ENCODE data around the gene GNAI1.

GNAI1 gene

GRCh38 chr7:80131675-80132435 is 2.8 kb upstream of the GNAI1 start:
- no peak for DNase-seq
- intact Hi-C loops (cut with DNase I), result loop anchor here (10.0 kb wide), 1 partner anchor 263 kb away; no protein-coding TSS in a partner anchor

- intact Hi-C loops (cut with DNase I), result loop anchor here (10.0 kb wide), 1 partner anchor 262 kb away; no protein-coding TSS in a partner anchor
- DNase-seq, result no peak
These were observed 2.0 kb upstream of the GNAI1 start for GRCh38 chr7:80132594-80132993.

DNA sequence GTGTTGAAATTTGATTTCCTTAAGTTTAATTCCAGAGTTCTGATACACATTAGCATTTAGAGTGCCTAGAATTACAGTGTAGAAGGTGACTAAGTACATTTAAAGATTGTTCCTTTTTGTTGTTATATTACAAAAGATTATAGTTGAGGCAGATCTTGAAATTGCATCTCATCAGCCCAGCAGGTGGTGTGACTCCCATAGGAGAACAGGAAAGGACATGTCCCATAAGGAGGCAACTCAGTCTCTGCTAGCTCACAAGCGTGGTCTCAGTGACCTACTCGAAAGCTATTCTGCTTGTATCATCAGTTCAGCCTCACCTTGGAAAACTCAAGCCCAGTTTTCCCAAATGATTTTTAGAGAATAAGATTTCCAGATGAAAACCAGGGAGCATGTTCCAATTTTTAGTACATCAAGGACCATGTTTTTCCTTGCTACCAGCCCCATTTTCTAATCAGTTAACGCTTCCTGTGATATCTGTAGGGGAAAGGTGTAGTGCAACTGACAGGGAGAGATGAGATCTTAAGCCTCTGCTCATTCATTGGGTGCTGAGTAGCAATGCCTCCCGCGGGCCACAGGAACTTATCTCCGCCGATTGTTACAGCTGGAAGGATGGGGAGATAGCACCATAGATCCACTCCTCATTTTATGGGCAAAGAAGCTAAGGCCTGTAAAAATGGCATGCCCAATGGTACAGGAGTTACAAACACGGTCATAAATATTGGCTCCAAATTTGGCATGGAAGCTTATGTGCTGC is 1.1 kb upstream of the GNAI1 start:
- DNase-seq, result no peak
- intact Hi-C loops (cut with DNase I), result loop anchor here (2.0 to 10.0 kb wide), 2 partner anchors 155 to 261 kb away; no protein-coding TSS in a partner anchor

DNA sequence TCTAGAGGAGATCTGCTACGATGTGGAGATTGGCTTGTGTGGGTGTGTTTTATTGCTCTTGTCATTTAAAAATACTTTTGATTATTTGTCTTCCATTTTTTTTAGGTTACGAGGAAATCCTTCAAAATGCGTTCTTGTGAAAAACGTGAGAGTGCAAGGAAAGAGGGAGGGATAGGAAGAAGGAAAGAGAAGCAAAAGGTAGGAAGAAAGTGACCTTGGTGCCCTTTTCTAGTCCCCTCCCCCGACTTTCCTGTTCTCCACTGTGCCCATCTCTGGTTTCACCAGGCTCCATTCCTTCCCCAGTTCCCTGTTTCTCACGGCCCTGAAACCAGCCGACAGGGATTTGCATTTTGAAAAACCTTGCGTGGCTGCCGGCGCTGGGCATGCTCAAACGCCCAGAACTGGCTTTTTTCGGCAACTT is 506 bp upstream of the GNAI1 start:
- intact Hi-C loops (cut with DNase I), result loop anchor here (2.0 to 10.0 kb wide), 2 partner anchors 155 to 261 kb away; no protein-coding TSS in a partner anchor
- DNase-seq, result peak in 8 of 10 donors; percentile 51 to 93 (median 73)

DNA sequence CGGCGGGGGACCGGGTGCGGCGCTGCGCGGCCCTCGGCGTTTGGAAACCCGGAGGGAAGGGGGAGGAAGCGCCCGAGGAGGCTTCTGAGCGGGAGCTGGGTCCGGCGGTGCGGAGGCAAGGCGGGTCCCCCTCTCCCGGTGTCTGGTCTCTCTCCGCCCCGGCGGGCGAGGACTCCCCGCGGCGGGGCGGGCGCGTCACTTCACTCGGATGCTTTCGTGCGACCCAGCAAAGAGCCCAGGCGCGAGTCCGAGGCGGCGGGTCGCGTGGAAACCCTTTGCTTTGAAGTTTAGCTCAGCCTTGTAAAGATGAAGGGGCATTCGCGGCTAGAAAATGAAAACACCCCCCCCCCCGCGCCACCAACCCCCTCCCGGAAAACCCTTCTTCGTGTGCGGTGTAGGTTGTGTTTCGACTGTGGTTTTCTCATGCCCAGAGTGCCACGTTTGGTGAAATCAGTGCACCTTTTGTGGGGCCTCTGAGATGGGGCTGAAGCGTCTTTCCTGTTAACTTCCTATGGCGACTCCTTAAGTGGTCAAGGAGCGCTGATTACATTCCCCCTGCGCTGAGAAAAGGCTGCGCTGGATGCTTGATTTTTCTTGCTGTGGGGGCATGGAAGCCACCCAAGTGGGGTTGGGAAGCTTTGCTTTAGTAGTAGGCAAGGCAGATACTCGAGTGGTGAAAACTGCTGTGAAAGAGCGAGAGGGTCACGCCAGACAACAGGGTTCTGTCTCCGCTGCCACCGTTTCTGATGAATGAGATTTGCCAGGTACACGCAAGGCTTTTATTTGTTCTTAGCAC is 876 bp downstream of the GNAI1 start:
- intact Hi-C loops (cut with DNase I), result loop anchor here (2.0 to 10.0 kb wide), 3 partner anchors 47 to 259 kb away; no protein-coding TSS in a partner anchor
- DNase-seq, result peak in 9 of 10 donors; percentile 37 to 92 (median 45)

GRCh38 chr7:80136261-80137055 is 1.8 kb downstream of the GNAI1 start:
- DNase-seq, result no peak
- intact Hi-C loops (cut with DNase I), result loop anchor here (5.0 to 10.0 kb wide), 2 partner anchors 46 to 258 kb away; no protein-coding TSS in a partner anchor

GRCh38 chr7:80137410-80137809 is 2.8 kb downstream of the GNAI1 start:
- peak in 2 of 10 donors; percentile 51 to 64 for DNase-seq
- intact Hi-C loops (cut with DNase I), result loop anchor here (5.0 to 10.0 kb wide), 2 partner anchors 45 to 257 kb away; no protein-coding TSS in a partner anchor

GRCh38 chr7:80139236-80139635 is 4.6 kb downstream of the GNAI1 start:
- intact Hi-C loops (cut with DNase I), result loop anchor here (5.0 to 10.0 kb wide), 2 partner anchors 43 to 256 kb away; no protein-coding TSS in a partner anchor
- no peak for DNase-seq

GRCh38 chr7:80140388-80140787 is 5.8 kb downstream of the GNAI1 start:
- no peak for DNase-seq
- intact Hi-C loops (cut with DNase I), result no loop called here

GRCh38 chr7:80141376-80141775 is 6.7 kb downstream of the GNAI1 start:
- intact Hi-C loops (cut with DNase I), result no loop called here
- no peak for DNase-seq

GRCh38 chr7:80142853-80143580 is 8.4 kb downstream of the GNAI1 start:
- no peak for DNase-seq
- intact Hi-C loops (cut with DNase I), result no loop called here

- no peak for DNase-seq
- intact Hi-C loops (cut with DNase I), result no loop called here
These were observed 11.3 kb downstream of the GNAI1 start for GRCh38 chr7:80145780-80146422.

- intact Hi-C loops (cut with DNase I), result no loop called here
- no peak for DNase-seq
These were observed 12.0 kb downstream of the GNAI1 start for GRCh38 chr7:80146545-80147182.

DNA sequence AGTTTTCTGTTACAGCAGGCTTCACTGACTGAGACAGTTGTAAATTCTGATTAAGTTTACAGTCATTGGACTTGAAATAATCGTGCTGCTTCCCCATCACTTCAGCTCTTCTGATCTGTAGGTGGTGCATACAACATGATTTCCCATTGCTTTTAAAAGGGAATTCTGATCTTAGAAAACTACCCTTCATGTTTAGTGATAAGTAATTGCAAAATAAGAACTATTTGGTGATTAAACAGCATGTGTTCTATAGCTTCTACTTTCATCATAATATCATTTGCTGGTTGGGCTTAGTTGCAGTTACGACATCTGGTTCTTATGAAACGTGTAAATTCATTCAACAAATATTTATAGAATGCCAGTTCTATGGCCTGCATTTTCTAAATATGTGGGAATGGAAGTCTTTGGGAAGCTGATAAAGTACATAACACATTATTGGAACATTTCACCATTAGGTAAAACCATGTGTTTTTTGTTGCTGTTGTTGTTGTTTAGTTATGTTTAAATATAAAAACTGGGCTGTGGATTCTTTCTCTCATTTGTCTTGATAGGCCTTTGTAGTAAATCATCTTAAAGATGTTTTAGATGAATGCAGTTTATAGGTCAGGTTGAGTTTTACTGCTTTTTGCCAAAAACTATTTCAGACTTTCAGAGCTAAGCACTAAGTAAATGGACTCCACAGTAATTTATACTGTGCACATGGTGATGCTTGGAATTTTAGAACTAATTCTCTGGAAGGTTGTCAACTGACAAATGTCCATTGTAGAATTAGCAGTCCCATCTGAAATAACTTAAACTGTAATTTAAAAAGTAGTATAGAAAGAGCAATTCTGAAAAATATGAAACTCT is 13.1 kb downstream of the GNAI1 start:
- DNase-seq, result no peak
- intact Hi-C loops (cut with DNase I), result no loop called here

- intact Hi-C loops (cut with DNase I), result no loop called here
- DNase-seq, result no peak
These were observed 16.1 kb downstream of the GNAI1 start for GRCh38 chr7:80150611-80151273.

- no peak for DNase-seq
- intact Hi-C loops (cut with DNase I), result no loop called here
These were observed 16.6 kb downstream of the GNAI1 start for GRCh38 chr7:80151274-80151665.
